Limb (tissue), 2 donors: ENCODE results near the gene ABCG1.
"Not testable (repeated sequence)": the region's sequence is repeated elsewhere in the genome, so short reads cannot be mapped to it uniquely, and the experiment has no call there.

ENCODE experiments used
- DNase-seq, 2 donors: peaks; one replicate each; pipeline ENCODE4 v3.0.0-alpha.2; 2016; ENCODE audit errors: extremely low spot score in 2 of 2

Gene ABCG1

GRCh38 chr21:42289926-42290325 lies 71.0 kb downstream of the ABCG1 start:
- DNase-seq: no peak

GRCh38 chr21:42290505-42290904 lies 71.6 kb downstream of the ABCG1 start:
- no peak for DNase-seq

GRCh38 chr21:42291003-42291750 lies 72.2 kb downstream of the ABCG1 start:
- no peak for DNase-seq

GRCh38 chr21:42291751-42292562 lies 73.0 kb downstream of the ABCG1 start:
- no peak for DNase-seq

- DNase-seq: not testable (repeated sequence)
These were observed 73.7 kb downstream of the ABCG1 start for GRCh38 chr21:42292563-42293142.

GRCh38 chr21:42293649-42294272 lies 74.8 kb downstream of the ABCG1 start:
- no peak for DNase-seq

GRCh38 chr21:42294273-42294880 lies 75.4 kb downstream of the ABCG1 start:
- no peak for DNase-seq

- no peak for DNase-seq
These were observed 76.9 kb downstream of the ABCG1 start for GRCh38 chr21:42295845-42296244.

- no peak for DNase-seq
These were observed 77.6 kb downstream of the ABCG1 start for GRCh38 chr21:42296501-42296900.

GRCh38 chr21:42297377-42297776 lies 78.4 kb downstream of the ABCG1 start:
- DNase-seq: no peak

GRCh38 chr21:42298237-42298636 lies 79.3 kb downstream of the ABCG1 start:
- DNase-seq: no peak

GRCh38 chr21:42298657-42299056 lies 79.7 kb downstream of the ABCG1 start:
- DNase-seq: no peak

- no peak for DNase-seq
These were observed 80.5 kb downstream of the ABCG1 start for GRCh38 chr21:42299324-42300044.

- no peak for DNase-seq
These were observed 81.2 kb downstream of the ABCG1 start for GRCh38 chr21:42300045-42300583.

- DNase-seq: no peak
These were observed 82.0 kb downstream of the ABCG1 start for GRCh38 chr21:42300956-42301355.

GRCh38 chr21:42301371-42302075 lies 82.6 kb downstream of the ABCG1 start:
- no peak for DNase-seq

GRCh38 chr21:42302076-42302650 lies 83.2 kb downstream of the ABCG1 start:
- no peak for DNase-seq

GRCh38 chr21:42302794-42303193 lies 83.9 kb downstream of the ABCG1 start:
- no peak for DNase-seq

GRCh38 chr21:42303443-42303842 lies 84.5 kb downstream of the ABCG1 start:
- no peak for DNase-seq
